PC-9 (cell line): Measurements from ENCODE around the gene BZW2.

ENCODE experiments used
- EZH2 ChIP-seq: fragments of 200-600 bp; sonication (generic); IDR thresholded peaks from 2 replicates; pipeline ENCODE4 v1.8.0; 2017; ENCODE audit warnings: antibody characterized with exemption, low read depth
- TF ChIP-seq, protein P1 (sequence below): fragments of 200-600 bp; sonication (generic); conservative IDR thresholded peaks from 2 replicates; pipeline ENCODE4 v1.6.1; 2017; ENCODE audit warnings: mixed run types, antibody characterized with exemption, mild to moderate bottlenecking, moderate library complexity

DNA sequence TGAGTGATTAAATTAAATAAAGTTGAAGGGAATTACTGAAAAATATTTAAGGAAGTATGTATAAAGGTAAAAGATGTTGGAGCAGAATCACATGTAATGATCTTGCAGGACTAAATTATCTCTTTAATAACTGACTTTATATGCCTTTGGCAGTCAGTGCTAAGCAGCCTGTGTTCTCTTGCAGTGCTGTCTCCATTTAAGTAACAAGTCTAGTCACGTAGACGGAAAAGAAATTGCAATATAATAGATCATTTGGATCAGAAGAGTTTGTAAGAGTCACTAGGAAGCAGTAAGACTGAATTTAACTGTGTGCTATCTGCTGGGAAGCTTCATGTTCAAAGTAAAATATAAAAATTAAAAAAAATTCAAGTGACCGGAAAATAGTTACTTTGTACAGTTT is 21.4 kb downstream of the BZW2 start:
- TF ChIP-seq EZH2: no peak
- TF ChIP-seq, protein P1, sequence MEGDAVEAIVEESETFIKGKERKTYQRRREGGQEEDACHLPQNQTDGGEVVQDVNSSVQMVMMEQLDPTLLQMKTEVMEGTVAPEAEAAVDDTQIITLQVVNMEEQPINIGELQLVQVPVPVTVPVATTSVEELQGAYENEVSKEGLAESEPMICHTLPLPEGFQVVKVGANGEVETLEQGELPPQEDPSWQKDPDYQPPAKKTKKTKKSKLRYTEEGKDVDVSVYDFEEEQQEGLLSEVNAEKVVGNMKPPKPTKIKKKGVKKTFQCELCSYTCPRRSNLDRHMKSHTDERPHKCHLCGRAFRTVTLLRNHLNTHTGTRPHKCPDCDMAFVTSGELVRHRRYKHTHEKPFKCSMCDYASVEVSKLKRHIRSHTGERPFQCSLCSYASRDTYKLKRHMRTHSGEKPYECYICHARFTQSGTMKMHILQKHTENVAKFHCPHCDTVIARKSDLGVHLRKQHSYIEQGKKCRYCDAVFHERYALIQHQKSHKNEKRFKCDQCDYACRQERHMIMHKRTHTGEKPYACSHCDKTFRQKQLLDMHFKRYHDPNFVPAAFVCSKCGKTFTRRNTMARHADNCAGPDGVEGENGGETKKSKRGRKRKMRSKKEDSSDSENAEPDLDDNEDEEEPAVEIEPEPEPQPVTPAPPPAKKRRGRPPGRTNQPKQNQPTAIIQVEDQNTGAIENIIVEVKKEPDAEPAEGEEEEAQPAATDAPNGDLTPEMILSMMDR: no peak
